Ovary (tissue), 3 donors: ENCODE data around the gene UNC13B.

Source experiments
- EP300 ChIP-seq: sonication (generic); formaldehyde crosslinking; IDR thresholded peaks from one replicate; pipeline ENCODE4 v1.6.1; 2017; ENCODE audit warnings: antibody characterized with exemption
- POLR2A ChIP-seq: fragments of 450-650 bp; IDR thresholded peaks from one replicate; pipeline ENCODE4 v1.6.1; 2017; ENCODE audit warnings: antibody characterized with exemption, mild to moderate bottlenecking, moderate library complexity
- TF ChIP-seq, protein P1 (sequence below), 3 donors: fragments of 450-650 bp in 2 of 3; fragments of 200-600 bp in 1 of 3; IDR thresholded peaks; one replicate each; pipeline versions ENCODE4 v1.5.1 to v1.8.0; 2016 to 2022; ENCODE audit warnings: antibody characterized with exemption in 3 of 3, mild to moderate bottlenecking in 1 of 3
- donor health status: DM: no; HTN: no; CAD: no.

- TF ChIP-seq, protein P1, sequence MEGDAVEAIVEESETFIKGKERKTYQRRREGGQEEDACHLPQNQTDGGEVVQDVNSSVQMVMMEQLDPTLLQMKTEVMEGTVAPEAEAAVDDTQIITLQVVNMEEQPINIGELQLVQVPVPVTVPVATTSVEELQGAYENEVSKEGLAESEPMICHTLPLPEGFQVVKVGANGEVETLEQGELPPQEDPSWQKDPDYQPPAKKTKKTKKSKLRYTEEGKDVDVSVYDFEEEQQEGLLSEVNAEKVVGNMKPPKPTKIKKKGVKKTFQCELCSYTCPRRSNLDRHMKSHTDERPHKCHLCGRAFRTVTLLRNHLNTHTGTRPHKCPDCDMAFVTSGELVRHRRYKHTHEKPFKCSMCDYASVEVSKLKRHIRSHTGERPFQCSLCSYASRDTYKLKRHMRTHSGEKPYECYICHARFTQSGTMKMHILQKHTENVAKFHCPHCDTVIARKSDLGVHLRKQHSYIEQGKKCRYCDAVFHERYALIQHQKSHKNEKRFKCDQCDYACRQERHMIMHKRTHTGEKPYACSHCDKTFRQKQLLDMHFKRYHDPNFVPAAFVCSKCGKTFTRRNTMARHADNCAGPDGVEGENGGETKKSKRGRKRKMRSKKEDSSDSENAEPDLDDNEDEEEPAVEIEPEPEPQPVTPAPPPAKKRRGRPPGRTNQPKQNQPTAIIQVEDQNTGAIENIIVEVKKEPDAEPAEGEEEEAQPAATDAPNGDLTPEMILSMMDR (IDR thresholded peaks at IDR 0.05) = no peak
- TF ChIP-seq POLR2A = no peak
- no peak for TF ChIP-seq EP300
These were observed 36.4 kb downstream of the UNC13B start for GRCh38 chr9:35198191-35198590.
